OCI-LY7 (cell line): ENCODE measurements around the gene TMEM8B.

Experiments
- CTCF ChIP-seq: fragments of 200-600 bp; sonication (generic); conservative IDR thresholded peaks from 2 replicates; pipeline ENCODE4 v1.5.1; 2014; ENCODE audit warnings: mild to moderate bottlenecking, antibody characterized with exemption, low read length, moderate library complexity, mixed read lengths
- EZH2phosphoT487 ChIP-seq: fragments of 200-600 bp; sonication (generic); IDR thresholded peaks from 2 replicates; pipeline ENCODE4 v1.6.1; 2018; ENCODE audit warnings: low read depth, borderline replicate concordance, mild to moderate bottlenecking, mixed run types, antibody characterized with exemption, low read length, moderate library complexity, mixed read lengths

DNA sequence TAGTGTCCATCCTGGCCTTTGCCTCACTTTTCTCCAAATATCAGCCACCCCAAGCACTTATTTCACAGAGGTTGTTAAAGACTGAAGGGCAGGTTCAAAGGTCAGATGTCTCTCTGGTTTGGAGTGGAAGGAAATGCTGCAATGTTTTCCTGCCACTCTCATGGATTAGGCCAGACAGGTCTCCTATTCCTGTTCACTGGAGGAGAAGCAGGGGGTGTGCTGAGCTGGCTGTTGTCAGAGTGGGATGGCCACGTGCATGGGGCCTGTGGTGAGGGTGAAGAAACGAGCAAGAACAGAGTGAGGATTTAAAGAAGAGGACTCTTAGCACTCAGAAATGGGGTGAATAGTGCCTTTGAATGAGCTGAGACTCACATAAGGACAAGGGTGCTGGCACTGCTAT lies 6.7 kb downstream of the TMEM8B start:
- TF ChIP-seq CTCF = no peak
- TF ChIP-seq EZH2phosphoT487 = no peak
